Myocyte (in vitro differentiated cells): ENCODE data around the gene ZNF79. TPM values are rescaled to one million over a fixed set of nuclear protein-coding genes. Genes with fewer than 3 reads are reported as not detected.

Experiments used
- DNase-seq: peaks from one replicate; pipeline ENCODE4 v3.0.0-alpha.2; 2012; ENCODE audit warnings: low read depth
- polyA plus RNA-seq: library from polyadenylated mRNA; unstranded; fragments of >200 nt; gene quantifications from one replicate; pipeline ENCODE4 v1.2.1, GENCODE V29; 2012; ENCODE audit warnings: missing spikeins
- total RNA-seq: library from RNA; depleted of rRNA; stranded (reverse); fragments of >200 nt; gene quantifications from 2 replicates; pipeline ENCODE4 v1.2.3, GENCODE V29; 2014

ZNF79 gene
- 9.0 and 10.3 TPM in 2 replicates for total RNA-seq
- polyA plus RNA-seq: 5.4 TPM

DNA sequence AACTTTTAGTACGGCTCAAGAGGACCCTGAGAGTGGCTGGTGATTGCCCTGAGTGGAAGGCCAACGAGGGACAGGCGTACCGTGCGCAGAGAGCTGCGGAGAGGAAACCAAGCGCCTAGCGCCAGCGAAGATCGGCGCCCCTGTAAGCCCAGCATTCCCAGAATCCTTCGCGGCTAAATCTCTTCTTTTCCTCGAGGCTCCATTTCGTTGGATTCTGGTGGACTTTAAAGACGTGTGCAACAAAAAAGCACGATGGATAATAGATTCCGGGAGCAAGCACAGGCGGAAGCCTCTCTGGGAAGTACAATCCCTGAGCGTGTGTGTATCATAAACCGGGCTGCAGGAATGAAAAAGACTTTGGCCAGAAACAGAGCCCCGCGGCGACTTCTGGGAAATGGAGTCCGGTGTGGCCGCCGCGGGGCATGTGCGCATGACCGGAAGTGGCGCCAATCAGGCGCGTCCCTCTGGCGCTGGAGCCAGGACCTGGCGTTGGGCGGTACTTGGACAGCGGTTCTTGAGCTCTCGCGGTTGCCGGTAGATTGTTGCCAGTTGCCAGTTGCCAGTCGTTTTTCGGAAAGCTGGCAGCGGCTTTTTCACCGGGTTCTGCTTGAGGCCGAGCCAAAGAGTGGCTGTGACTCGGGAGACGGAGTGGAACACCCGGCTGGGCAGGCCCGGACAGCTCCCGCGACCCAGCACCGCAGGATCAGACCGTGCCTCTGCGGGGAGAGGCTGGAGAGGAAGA is at the start of gene ZNF79:
Gene ZNF79 (plus strand): TSS at position 449 of the 742 bp plus-strand sequence. CDS start 406 bp downstream, outside the sequence.
- DNase-seq: peak; percentile 95

DNA sequence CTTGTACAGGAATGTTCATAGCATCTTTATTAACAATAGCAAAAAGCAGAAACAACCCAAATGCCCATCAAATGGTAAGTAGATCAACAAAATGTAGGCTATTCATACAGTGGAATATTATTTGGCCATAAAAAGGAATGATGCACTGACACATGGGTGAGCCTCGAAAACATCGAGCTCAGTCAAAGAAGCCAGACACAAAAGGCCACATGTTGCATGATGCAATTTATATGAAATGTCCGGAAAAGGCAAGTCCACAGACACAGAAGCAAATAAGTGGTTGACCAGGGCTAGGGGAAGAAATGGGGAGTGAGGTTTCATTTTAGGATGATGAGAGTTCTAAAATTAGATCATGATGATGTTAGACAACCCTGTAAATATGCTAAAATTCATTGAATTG is 43.7 kb upstream of the ZNF79 start:
- no peak for DNase-seq

DNA sequence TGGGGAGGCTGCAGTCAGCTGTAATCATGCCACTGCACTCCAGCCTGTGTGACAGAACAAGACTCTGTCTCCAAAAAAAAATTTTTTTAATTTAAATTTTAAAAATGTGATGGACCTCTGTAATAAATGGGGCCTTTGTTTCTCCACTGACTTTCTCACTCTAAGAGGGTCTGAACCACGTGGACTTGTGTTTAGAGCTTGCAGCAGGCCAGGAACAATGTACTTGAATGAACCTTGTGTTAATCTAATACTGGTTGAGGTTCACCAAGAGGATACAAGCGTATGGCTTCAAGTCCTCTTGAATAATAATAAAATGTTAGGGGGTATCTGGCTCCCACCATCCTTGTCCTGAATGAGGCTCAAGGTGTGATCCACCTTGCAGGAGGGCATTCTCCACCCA is 41.6 kb upstream of the ZNF79 start:
- no peak for DNase-seq

DNA sequence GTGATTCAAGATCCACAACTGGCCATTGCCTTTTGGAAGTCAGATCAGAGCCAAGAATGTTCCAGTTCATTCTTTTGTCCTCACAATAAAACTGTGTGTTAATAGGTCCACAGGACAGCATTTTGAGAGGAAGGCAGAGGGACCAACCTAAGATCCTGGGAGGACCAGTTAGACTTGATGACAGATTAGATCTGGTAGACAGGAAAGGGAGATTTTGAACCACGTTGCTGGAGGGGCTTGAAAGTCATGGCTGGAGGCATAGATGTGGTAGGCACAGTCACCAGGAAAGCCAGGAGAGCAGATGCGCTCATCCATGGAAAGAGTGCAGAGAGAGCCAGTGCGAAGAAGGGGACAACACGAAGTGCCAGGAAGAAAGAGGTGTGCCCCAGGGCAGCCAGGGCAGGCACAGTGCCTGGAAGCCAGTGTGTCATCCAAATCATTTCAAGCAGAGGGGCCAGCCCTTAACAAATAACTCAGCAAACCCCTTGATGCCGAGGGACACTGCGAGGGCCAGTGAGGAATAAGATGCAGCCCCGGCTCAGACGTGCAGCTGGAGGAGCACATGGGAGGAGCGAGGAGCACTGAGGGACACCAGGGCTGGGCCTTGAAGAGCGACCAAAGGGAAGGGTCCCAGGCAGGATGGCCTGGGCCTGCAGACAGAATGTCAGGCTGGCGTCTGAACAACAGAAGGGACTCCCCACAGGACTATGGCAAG is 40.0 kb upstream of the ZNF79 start:
- no peak for DNase-seq

DNA sequence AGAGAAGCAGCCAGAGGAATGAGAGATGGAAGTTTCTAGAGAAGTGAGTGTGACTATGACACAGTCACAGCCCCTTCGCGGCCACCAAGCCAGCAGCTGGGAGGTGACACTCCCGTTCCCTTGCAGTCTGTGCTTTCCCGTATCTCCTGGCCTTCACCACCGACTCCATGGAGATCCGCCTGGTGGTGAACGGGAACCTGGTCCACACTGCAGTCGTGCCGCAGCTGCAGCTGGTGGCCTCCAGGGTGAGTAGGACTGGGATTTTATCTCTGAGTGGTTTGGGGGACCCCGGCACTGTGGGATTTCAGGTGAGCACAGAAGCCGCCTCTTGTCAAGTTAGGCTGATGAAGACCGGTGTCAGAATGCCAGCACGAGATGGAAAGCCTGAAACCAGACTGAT is 39.3 kb upstream of the ZNF79 start:
- DNase-seq: no peak

DNA sequence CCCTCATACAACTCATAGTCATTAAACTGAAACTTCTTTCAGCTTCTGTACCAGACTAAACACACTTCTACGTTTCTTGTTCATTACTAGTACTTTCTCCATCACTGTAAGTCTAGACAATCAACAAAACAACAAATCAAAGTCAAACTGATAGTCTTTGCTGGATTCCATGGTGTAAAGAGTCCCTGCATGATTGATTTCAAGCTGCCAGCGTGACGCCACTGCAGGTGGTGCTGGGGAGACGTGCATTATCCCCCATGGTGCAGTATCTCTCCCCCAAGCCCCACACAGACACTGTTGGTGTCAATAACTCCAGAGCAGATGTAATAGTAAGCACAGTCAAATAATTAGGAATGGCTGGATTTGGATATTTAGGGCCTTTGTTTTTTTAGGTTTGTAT is 37.9 kb upstream of the ZNF79 start:
- DNase-seq: no peak

DNA sequence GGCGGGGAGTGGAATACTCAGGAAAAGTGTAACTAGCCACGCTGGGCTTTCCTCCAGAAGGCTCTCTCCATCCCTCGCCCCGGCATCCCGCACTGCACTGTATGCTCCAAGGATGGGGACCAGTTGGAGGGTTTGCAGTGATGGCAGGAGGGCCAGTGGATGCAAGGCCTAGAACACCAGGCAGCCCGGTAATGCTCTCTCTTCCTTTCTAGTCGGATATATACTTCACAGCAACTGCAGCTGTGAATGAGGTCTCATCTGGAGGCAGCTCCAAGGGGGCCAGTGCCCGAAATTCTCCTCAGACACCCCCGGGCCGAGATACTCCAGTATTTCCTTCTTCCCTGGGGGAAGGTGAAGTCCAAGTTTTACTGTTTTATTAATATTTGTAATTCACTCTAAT is 37.2 kb upstream of the ZNF79 start:
- no peak for DNase-seq

DNA sequence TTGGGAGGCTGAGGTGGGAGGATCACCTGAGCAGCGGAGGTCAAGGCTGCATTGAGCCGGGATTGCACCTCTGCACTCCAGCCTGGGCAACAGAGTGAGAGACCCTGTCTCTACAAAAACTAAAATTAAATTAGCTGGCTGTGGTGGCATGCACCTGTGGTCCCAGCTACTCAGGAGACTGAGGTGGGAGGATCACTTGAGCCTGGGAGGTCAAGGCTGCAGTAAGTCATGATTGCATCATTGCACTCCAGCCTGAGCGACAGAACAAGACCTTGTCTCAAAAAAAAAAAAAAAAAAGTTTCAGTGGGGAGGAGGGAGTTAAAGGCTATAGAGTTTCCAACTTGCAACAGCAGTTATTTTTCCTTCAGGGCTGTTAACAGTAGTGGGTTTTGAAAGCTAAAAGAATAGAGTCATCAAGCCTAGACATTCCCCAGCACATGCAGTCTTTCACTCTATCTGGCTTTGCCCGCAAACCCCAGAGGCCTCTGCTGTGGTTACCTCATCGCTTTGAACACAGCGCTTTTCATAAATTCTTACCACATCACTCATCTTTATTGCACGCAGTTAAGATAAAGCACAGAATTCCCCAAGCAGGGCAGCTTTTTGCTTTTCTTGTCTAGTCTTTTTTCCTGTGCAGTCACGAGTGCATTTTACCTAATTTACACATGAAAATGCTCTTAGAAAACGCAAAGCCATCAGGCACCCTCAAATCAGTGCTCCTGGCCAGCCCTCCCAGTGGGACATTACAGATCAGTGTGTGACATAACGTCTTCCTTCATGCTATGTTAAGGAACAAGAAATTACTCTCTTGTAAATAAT is 35.9 kb upstream of the ZNF79 start:
- peak; percentile 95 for DNase-seq

DNA sequence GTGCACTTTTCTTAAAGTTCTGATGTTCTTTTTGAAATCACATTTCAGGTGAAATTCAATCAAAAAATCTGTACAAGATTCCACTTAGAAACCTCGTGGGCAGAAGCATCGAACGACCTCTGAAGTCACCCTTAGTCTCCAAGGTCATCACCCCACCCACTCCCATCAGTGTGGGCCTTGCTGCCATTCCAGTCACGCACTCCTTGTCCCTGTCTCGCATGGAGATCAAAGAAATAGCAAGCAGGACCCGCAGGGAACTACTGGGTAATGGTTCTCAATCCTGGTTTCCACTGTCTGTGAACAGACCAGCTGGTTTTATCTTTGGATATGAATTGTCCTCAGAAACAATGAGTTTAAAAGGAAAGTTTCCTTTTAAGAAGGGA is 35.3 kb upstream of the ZNF79 start:
- peak; percentile 31 for DNase-seq

DNA sequence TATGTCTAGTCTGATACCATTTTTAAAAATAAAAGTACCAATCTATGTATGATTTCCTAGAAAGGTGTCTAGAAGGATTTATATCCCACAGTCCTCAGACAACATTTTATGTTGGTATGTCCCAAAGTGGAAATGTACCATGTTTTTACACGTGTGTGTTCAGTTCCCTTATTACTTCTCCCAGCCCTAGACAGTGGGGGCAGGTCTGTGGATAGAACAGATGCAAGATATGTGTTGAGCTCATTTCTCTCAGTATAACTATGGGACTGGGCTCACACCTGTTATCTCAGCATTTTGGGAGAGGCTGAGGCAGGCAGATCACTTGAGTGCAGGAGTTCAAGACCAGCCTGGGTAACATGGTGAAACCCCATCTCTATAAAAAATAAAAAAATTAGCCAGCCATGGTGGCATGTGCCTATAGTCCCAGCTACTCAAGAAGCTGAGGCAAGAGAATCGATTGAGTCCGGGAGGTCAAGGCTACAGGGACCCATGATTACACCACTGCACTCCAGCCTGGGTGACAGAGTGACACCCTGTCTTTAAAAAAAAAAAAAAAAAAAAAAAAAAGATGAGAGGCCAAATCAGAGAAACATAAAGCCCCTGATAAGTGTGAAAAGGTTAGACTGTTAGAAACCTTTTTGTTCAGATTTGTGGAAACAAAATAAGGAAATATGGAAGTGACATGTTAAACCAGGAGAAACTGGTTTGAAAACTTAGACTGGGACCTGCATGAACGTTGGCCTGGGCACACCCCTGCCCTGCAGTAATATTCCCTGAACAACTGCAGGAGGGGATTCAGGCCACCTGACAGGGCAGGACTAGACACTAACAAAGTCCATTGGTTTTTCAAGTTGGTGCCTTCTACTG is 34.6 kb upstream of the ZNF79 start:
- peak; percentile 65 for DNase-seq

DNA sequence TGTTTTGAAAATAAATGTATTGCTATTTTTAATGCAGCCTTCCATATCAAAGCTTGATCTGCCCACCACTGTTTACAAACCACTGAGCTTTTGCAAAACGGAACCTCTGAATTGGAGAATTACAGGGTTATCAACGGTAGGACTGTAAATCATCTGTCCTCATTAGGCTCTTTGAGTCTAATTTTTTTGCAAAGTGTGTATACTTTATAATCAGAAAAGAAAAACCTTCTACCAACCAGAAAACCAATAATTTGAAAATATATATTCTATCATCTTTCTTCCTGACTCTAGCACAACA is 34.0 kb upstream of the ZNF79 start:
- no peak for DNase-seq

DNA sequence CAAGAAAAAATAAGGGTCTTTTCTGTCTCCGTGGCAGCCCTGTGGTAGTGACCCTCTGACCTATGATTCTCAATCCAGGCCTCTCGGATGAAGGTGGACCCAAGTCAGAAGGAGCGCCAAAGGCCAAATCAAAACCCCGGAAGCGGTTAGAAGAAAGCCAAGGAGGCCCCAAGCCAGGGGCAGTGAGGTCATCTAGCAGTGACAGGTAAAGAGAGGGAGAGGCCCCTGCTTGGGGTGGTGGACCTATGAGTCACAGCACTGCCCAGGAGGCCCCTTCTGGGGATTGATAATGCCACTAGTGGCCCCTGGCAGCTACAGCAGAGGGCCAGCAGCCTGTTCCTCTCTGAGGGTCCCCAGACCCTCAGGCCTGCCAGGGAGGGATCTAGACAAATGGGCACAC is 33.6 kb upstream of the ZNF79 start:
- DNase-seq: no peak

DNA sequence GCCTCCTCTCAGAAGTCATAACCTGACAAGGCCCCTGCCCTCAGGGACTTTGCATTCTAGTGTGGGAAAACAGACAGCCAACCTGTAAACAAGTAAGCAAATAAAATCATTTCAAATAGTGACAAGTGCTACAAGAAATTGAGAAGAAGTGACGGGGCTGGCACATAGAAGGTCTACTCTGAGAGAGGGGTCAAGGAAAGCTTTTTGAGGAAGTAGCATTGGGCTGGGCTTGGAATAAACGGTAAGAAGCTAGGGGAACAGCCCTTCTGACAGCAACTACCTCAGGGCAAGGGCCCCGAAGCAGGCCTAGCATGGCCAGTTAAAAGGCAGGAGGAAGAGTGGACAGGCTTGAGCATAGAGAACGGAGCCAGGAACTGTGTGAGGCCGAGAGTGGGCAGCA is 32.0 kb upstream of the ZNF79 start:
- DNase-seq: no peak

DNA sequence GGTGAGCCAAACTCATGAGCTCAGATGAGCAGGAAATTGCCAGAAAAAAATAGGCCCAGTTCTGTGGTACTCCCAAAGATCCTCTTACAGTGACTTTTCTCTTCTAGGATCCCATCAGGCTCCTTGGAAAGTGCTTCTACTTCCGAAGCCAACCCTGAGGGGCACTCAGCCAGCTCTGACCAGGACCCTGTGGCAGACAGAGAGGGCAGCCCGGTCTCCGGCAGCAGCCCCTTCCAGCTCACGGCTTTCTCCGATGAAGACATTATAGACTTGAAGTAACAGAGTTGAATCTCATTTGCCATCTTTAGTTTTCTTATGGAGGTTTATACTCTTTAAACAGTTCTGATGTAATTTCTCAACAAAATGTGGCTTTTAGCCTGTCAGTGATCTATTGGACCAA is 31.2 kb upstream of the ZNF79 start:
- DNase-seq: no peak

DNA sequence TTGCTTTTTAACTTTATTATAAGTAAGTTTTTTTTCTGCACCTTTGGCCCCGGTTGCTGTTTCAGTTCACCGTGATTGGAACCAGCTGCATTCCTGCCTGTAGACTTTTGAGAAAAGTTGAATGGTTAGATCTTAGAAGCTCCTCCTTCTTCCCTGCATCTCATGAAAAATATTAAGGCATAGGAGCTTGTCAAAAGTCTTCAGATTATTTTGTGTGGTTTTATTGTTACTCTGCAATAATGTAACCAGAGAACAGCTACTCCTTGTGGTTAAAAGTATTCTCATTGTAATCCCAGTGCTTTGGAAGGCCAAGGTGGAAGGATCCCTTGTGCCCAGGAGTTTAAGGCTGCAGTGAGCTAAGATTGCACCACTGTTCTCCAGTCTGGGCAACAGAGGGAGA is 30.5 kb upstream of the ZNF79 start:
- DNase-seq: peak; percentile 30

DNA sequence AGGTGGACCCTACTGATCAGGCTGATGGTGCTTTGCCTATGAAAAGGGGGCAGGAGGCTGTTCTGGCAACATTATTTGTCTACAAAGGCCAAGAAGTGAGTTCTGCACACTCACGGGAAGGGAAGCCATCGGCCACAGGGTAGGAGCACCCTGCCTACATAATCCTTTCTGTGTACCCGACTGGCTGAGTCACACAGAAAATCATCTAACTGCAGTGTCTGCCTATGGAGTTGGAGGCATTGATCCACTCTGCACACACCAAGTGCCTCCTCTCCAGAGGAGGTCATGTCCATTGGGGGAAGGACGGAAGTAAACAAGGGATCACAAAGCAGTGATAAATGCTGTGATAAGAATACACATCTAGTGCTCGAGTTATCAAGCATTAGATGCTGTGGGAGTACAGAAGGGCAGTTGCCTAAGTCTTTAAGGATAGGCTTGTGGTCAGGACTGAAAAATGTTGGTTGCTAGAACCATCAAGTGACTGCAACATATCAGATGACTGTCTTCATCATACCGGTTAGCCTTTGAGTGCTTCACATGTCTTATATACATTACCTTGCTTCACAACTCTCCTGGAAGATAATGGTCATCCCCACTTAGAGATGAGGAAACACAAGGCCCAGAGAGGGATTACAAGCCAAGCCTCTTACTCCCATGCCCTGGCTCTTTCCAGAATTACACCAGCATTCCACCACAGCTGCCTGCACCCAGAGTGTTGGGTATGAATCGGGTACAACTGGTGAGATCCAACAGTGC is 28.5 kb upstream of the ZNF79 start:
- DNase-seq: peak; percentile 43

DNA sequence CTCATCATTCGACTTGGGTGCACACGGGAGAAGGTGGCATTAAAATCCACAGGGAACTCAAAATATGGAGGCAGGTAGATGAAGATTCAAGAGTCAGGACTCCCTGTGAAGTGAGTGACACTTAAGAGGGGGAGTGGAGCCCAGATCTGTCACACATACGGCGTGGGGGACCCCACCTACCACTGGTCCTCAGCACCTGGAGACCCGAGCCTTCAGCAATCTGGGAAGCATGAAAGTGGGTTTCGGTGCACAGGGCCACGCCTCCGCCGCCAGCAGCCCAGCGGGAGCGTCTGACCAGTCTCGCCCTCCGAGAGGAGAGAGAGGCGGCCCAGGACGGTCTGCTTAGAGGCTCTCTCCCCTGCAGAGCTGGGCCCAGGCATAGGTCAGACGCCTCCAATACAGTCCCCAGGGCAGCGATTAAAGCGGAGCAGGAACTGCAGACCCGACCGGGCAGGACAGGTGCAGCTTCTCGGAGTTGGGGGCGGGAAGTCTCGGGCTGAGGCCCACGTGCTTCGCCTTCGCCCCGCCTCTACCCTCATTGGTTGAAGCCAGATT is 27.9 kb upstream of the ZNF79 start:
- DNase-seq: no peak

DNA sequence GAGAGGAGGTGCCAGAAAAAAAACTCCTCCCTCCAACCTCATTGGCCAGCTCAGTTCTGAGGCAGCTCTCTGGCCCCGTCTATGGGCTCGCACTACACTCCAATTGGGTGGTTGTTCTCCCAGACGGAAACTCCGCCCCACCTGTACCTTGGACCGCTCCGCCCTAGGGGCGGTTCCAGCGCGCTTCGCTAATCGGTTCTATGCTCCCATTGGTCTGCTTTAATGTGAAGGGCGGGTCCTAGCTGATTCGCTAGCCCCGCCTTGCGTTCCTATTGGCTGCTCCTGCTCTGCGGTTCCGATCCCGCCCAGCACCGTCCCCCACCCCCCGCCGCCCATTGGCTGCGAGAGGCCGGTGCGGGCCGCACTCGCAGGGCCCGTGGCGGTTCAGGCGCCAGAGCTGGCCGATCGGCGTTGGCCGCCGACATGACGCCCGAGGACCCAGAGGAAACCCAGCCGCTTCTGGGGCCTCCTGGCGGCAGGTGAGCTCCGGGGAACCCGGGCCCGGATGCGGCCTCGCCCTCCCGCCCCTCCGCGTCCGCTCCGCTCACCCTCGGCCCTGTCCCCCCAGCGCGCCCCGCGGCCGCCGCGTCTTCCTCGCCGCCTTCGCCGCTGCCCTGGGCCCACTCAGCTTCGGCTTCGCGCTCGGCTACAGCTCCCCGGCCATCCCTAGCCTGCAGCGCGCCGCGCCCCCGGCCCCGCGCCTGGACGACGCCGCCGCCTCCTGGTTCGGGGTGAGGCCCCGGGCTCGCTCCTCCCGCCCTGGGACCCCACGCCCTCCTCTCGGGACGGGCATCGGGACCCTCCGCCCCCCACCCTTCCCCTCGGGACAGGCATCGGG is 27.2 kb upstream of the ZNF79 start, which contains the start of gene SLC2A8:
Gene SLC2A8 (plus strand): TSS at position 362 of the 838 bp plus-strand sequence. CDS start 62 bp downstream, at position 424.
- DNase-seq: peak; percentile 100

DNA sequence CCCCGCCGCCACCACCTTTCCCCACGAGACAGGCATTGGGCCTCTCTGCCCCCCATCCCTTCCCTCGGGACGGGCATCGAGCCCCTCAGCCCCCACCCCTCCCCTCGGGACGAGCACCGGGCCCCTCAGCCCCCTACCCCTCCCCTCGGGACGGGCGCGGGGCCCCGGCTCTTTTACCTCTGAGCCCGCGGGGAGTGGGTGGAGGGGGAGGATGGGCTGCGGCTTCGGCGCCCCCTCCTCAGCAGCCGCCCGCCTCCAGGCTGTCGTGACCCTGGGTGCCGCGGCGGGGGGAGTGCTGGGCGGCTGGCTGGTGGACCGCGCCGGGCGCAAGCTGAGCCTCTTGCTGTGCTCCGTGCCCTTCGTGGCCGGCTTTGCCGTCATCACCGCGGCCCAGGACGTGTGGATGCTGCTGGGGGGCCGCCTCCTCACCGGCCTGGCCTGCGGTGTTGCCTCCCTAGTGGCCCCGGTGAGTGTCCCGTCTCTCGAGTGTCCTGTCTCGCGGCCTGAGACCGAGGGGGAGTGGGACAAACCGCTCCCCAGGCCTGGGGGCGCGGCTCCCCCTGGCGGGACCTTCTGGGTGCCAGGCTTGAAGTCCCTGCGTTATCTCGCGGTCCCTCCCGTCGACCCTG is 26.4 kb upstream of the ZNF79 start:
- peak; percentile 70 for DNase-seq
